DMS 273 treated with DMSO at 0.1 percent for 48 hours (cell line): ENCODE data around the gene LRP8.
A peak's percentile ranks its signal among the peaks of the same experiment; 100 is the strongest.

Experiments
- DNase-seq: peaks from one replicate; lab custom pipeline; 2025; lab: John Stamatoyannopoulos, UW

The LRP8 gene

GRCh38 chr1:53328009-53328461 is at the start of gene LRP8:
LRP8 (minus strand) TSS chr1:53328070; CDS start chr1:53327912, 158 bp downstream.
- DNase-seq = no peak

- no peak for DNase-seq
Observed at GRCh38 chr1:53377438-53377841, 49.6 kb upstream of the LRP8 start.

- no peak for DNase-seq
Observed at GRCh38 chr1:53376742-53377437, 49.0 kb upstream of the LRP8 start.

- peak; percentile 95 for DNase-seq
Observed at GRCh38 chr1:53376041-53376461, 48.2 kb upstream of the LRP8 start.

GRCh38 chr1:53375440-53375839 is 47.6 kb upstream of the LRP8 start:
- DNase-seq = peak; percentile 24

- no peak for DNase-seq
Observed at GRCh38 chr1:53373246-53373645, 45.4 kb upstream of the LRP8 start.

- no peak for DNase-seq
Observed at GRCh38 chr1:53372501-53372951, 44.7 kb upstream of the LRP8 start.

GRCh38 chr1:53371851-53372250 is 44.0 kb upstream of the LRP8 start:
- DNase-seq = no peak

- DNase-seq = no peak
Observed at GRCh38 chr1:53371121-53371666, 43.3 kb upstream of the LRP8 start.

- DNase-seq = no peak
Observed at GRCh38 chr1:53370369-53370961, 42.6 kb upstream of the LRP8 start.

- no peak for DNase-seq
Observed at GRCh38 chr1:53369761-53370160, 41.9 kb upstream of the LRP8 start.

GRCh38 chr1:53369034-53369750 is 41.3 kb upstream of the LRP8 start:
- DNase-seq = no peak

GRCh38 chr1:53368314-53369033 is 40.6 kb upstream of the LRP8 start:
- DNase-seq = peak; percentile 32

- no peak for DNase-seq
Observed at GRCh38 chr1:53367503-53368313, 39.8 kb upstream of the LRP8 start.

- no peak for DNase-seq
Observed at GRCh38 chr1:53366901-53367502, 39.1 kb upstream of the LRP8 start.

GRCh38 chr1:53365437-53366063 is 37.7 kb upstream of the LRP8 start:
- DNase-seq = no peak

- DNase-seq = peak; percentile 67
Observed at GRCh38 chr1:53362851-53363642, 35.2 kb upstream of the LRP8 start.

GRCh38 chr1:53362270-53362669 is 34.4 kb upstream of the LRP8 start:
- DNase-seq = no peak

GRCh38 chr1:53361541-53361961 is 33.7 kb upstream of the LRP8 start:
- no peak for DNase-seq
